ENCODE measurements around the gene LARGE1.

DNA sequence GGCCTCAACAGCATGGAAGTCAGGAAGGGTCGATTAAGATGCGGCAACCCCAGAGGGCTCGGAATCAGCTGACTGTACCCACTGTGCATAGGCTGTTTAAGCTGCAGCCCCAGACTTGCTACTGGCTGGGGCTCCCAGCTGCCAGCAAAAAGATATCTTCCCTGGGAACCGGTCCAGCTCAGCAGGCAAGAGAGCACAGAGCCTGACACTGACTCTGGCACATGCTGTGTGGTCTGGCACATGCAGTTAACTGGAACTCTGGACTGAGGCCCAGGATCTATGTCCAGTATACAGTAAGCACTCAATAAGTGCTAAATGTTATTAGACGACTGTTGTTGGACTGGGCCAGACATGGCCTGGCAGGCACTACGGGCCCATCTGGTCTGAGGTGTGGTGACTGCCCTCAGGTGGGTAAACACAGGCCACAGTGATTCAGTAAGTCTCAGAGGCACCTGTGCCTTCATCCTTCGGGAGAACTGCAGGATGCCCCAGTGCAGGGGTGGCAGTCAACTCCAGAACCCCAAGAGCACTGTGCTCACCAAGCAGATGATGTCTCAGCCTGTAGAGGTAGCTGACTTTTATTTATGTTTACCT, 87.6 kb downstream of the LARGE1 start:
- TF ChIP-seq, protein P1, sequence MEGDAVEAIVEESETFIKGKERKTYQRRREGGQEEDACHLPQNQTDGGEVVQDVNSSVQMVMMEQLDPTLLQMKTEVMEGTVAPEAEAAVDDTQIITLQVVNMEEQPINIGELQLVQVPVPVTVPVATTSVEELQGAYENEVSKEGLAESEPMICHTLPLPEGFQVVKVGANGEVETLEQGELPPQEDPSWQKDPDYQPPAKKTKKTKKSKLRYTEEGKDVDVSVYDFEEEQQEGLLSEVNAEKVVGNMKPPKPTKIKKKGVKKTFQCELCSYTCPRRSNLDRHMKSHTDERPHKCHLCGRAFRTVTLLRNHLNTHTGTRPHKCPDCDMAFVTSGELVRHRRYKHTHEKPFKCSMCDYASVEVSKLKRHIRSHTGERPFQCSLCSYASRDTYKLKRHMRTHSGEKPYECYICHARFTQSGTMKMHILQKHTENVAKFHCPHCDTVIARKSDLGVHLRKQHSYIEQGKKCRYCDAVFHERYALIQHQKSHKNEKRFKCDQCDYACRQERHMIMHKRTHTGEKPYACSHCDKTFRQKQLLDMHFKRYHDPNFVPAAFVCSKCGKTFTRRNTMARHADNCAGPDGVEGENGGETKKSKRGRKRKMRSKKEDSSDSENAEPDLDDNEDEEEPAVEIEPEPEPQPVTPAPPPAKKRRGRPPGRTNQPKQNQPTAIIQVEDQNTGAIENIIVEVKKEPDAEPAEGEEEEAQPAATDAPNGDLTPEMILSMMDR (IDR thresholded peaks at IDR 0.05) = no peak
- TF ChIP-seq POLR2A (IDR thresholded peaks at IDR 0.05) = no peak
